22Rv1 (cell line): ENCODE data around the gene EPS15.

Experiments used
- ZFX ChIP-seq: fragments of 450-650 bp; IDR thresholded peaks from 2 replicates; pipeline ENCODE4 v1.6.1; 2017; ENCODE audit warnings: antibody characterized with exemption, borderline replicate concordance
- TF ChIP-seq, protein P1 (sequence below): fragments of 450-650 bp; IDR thresholded peaks from 2 replicates; pipeline ENCODE4 v1.5.1; 2017; ENCODE audit warnings: mild to moderate bottlenecking

GRCh38 chr1:51523931-51524330 is 4.9 kb upstream of the EPS15 start:
- TF ChIP-seq, protein P1, sequence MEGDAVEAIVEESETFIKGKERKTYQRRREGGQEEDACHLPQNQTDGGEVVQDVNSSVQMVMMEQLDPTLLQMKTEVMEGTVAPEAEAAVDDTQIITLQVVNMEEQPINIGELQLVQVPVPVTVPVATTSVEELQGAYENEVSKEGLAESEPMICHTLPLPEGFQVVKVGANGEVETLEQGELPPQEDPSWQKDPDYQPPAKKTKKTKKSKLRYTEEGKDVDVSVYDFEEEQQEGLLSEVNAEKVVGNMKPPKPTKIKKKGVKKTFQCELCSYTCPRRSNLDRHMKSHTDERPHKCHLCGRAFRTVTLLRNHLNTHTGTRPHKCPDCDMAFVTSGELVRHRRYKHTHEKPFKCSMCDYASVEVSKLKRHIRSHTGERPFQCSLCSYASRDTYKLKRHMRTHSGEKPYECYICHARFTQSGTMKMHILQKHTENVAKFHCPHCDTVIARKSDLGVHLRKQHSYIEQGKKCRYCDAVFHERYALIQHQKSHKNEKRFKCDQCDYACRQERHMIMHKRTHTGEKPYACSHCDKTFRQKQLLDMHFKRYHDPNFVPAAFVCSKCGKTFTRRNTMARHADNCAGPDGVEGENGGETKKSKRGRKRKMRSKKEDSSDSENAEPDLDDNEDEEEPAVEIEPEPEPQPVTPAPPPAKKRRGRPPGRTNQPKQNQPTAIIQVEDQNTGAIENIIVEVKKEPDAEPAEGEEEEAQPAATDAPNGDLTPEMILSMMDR = no peak
- TF ChIP-seq ZFX = no peak
